H9 (cell line): Measurements from ENCODE around the gene ABHD16B. TPM values are rescaled to one million over a fixed set of nuclear protein-coding genes. Genes with fewer than 3 reads are reported as not detected.

ENCODE experiments used
- DNase-seq: peaks from one replicate; pipeline ENCODE4 v3.0.0-alpha.2; 2017
- H2AFZ ChIP-seq: one replicate; pipeline ENCODE4 v1.6.1; 2013; ENCODE audit warnings: mild to moderate bottlenecking, low read length, control low read depth, moderate library complexity
- H2AK5ac ChIP-seq: 2 replicates; pipeline ENCODE4 v1.6.1; 2013; ENCODE audit warnings: low read length, control low read depth, mixed read lengths; ENCODE audit not compliant: insufficient read length
- H2BK120ac ChIP-seq: one replicate; pipeline ENCODE4 v1.6.1; 2013; ENCODE audit warnings: low read depth, mild to moderate bottlenecking, low read length, control low read depth, inconsistent platforms; ENCODE audit not compliant: poor library complexity, severe bottlenecking
- H2BK12ac ChIP-seq: 2 replicates; pipeline ENCODE4 v1.6.1; 2013; ENCODE audit warnings: low read length, control low read depth, mixed read lengths, low read depth; ENCODE audit not compliant: insufficient read length
- H2BK15ac ChIP-seq: 2 replicates; pipeline ENCODE4 v1.6.1; 2013; ENCODE audit warnings: low read depth, low read length, control low read depth
- H2BK20ac ChIP-seq: one replicate; pipeline ENCODE4 v1.6.1; 2013; ENCODE audit warnings: low read depth, mild to moderate bottlenecking, low read length, control low read depth, inconsistent platforms; ENCODE audit not compliant: poor library complexity, severe bottlenecking
- H2BK5ac ChIP-seq: 2 replicates; pipeline ENCODE4 v1.6.1; 2013; ENCODE audit warnings: low read length, control low read depth, mixed read lengths; ENCODE audit not compliant: insufficient read length
- H3K14ac ChIP-seq: 2 replicates; pipeline ENCODE4 v1.6.1; 2013; ENCODE audit warnings: low read length, control low read depth; ENCODE audit not compliant: insufficient read depth
- H3K18ac ChIP-seq: 2 replicates; pipeline ENCODE4 v1.6.1; 2013; ENCODE audit warnings: low read depth, mild to moderate bottlenecking, mixed read lengths, low read length, control low read depth; ENCODE audit not compliant: insufficient read length
- H3K23ac ChIP-seq: 2 replicates; pipeline ENCODE4 v1.6.1; 2013; ENCODE audit warnings: low read length, control low read depth, mixed read lengths, low read depth; ENCODE audit not compliant: insufficient read length
- H3K23me2 ChIP-seq: 2 replicates; pipeline ENCODE4 v1.6.1; 2013; ENCODE audit warnings: low read depth, mild to moderate bottlenecking, mixed read lengths, low read length, control low read depth; ENCODE audit not compliant: insufficient read length, poor library complexity, severe bottlenecking
- H3K27ac ChIP-seq: 2 replicates; pipeline ENCODE4 v1.5.1; 2013; ENCODE audit warnings: low read length, control low read depth, mixed read lengths, low read depth; ENCODE audit not compliant: insufficient read length
- H3K27me3 ChIP-seq: 2 replicates; pipeline ENCODE4 v1.6.1; 2013; ENCODE audit warnings: low read length, control low read depth, inconsistent platforms; ENCODE audit not compliant: insufficient read depth
- H3K4ac ChIP-seq: 2 replicates; pipeline ENCODE4 v1.6.1; 2013; ENCODE audit warnings: low read depth, mild to moderate bottlenecking, control low read depth, inconsistent platforms, low read length, moderate library complexity
- H3K4me1 ChIP-seq: 2 replicates; pipeline ENCODE4 v1.6.1; 2013; ENCODE audit warnings: low read length, control low read depth, inconsistent platforms; ENCODE audit not compliant: insufficient read depth
- H3K4me2 ChIP-seq: 2 replicates; pipeline ENCODE4 v1.6.1; 2013; ENCODE audit warnings: low read length, control low read depth, mixed read lengths; ENCODE audit not compliant: insufficient read length, insufficient read depth
- H3K56ac ChIP-seq: 2 replicates; pipeline ENCODE4 v1.6.1; 2013; ENCODE audit warnings: low read depth, mild to moderate bottlenecking, mixed read lengths, low read length, control low read depth; ENCODE audit not compliant: insufficient read length
- H3K79me1 ChIP-seq: 2 replicates; pipeline ENCODE4 v1.6.1; 2013; ENCODE audit warnings: low read depth, mild to moderate bottlenecking, moderate library complexity, low read length, control low read depth, inconsistent platforms; ENCODE audit not compliant: insufficient read depth, poor library complexity, severe bottlenecking
- H3K79me2 ChIP-seq: 2 replicates; pipeline ENCODE4 v1.6.1; 2013; ENCODE audit warnings: low read length, control low read depth, inconsistent platforms; ENCODE audit not compliant: insufficient read depth
- H3K9ac ChIP-seq: 2 replicates; pipeline ENCODE4 v1.6.1; 2013; ENCODE audit warnings: low read length, control low read depth, mixed read lengths; ENCODE audit not compliant: insufficient read length; ENCODE audit errors: extremely low read depth
- H3K9me3 ChIP-seq: one replicate; pipeline ENCODE4 v1.6.1; 2013; ENCODE audit warnings: low read depth, low read length, inconsistent platforms; ENCODE audit not compliant: control insufficient read depth
- H3T11ph ChIP-seq: one replicate; pipeline ENCODE4 v1.6.1; 2013; ENCODE audit warnings: mild to moderate bottlenecking, low read length, control low read depth, inconsistent platforms
- H4K20me1 ChIP-seq: one replicate; pipeline ENCODE4 v1.6.1; 2013; ENCODE audit not compliant: control insufficient read depth, insufficient read length, insufficient read depth
- H4K5ac ChIP-seq: 2 replicates; pipeline ENCODE4 v1.6.1; 2013; ENCODE audit warnings: low read depth, mild to moderate bottlenecking, mixed read lengths, low read length, control low read depth; ENCODE audit not compliant: insufficient read length
- H4K8ac ChIP-seq: replicated peaks from 2 replicates; pipeline ENCODE4 v1.6.1; 2013; ENCODE audit warnings: low read length, control low read depth, mixed read lengths, low read depth; ENCODE audit not compliant: insufficient read length
- H4K91ac ChIP-seq: 2 replicates; pipeline ENCODE4 v1.6.1; 2013; ENCODE audit warnings: low read depth, mild to moderate bottlenecking, moderate library complexity, mixed read lengths, low read length, control low read depth; ENCODE audit not compliant: insufficient read length
- H3K27ac Mint-ChIP-seq, 3 experiments: 2 replicates in 2 of 3; 3 replicates in 1 of 3; pipeline ENCODE4 v1.8.0; 2020 to 2021; ENCODE audit warnings: mixed read lengths in 3 of 3, mild to moderate bottlenecking in 1 of 3, moderate library complexity in 1 of 3
- H3K27me3 Mint-ChIP-seq: 2 replicates; pipeline ENCODE4 v1.8.0; 2021; ENCODE audit warnings: low read depth, mild to moderate bottlenecking, moderate library complexity, mixed read lengths
- H3K36me3 Mint-ChIP-seq, 3 experiments: 2 replicates in 2 of 3; 3 replicates in 1 of 3; pipeline ENCODE4 v1.8.0; 2020 to 2021; ENCODE audit warnings: low read depth in 3 of 3, mixed read lengths in 3 of 3; ENCODE audit not compliant: insufficient read depth in 1 of 3
- H3K4me1 Mint-ChIP-seq, 2 experiments: 2 replicates each; pipeline ENCODE4 v1.8.0; 2020; ENCODE audit warnings: mixed read lengths in 2 of 2
- H3K4me3 Mint-ChIP-seq, 2 experiments: 2 replicates in 1 of 2; 3 replicates in 1 of 2; pipeline ENCODE4 v1.8.0; 2020 to 2021; ENCODE audit warnings: mild to moderate bottlenecking in 2 of 2, mixed read lengths in 2 of 2, moderate library complexity in 1 of 2
- H3K9me3 Mint-ChIP-seq, 2 experiments: 2 replicates in 1 of 2; 3 replicates in 1 of 2; pipeline ENCODE4 v1.8.0; 2020; ENCODE audit warnings: mild to moderate bottlenecking in 2 of 2, mixed read lengths in 2 of 2, moderate library complexity in 1 of 2
- CTCF ChIP-seq: fragments of 200-600 bp; sonication (generic); conservative IDR thresholded peaks from 3 replicates; pipeline ENCODE4 v1.8.0; 2021; ENCODE audit warnings: antibody characterized with exemption, mild to moderate bottlenecking
- WGBS: extraction: QIAGEN DNeasy Blood & Tissue Kit; methylation state at CpG from one replicate; pipeline ENCODE4 v1.1.7; 2013; ENCODE audit warnings: missing lambda C conversion rate, low lambda C conversion rate, mixed read lengths; ENCODE audit not compliant: insufficient read length; ENCODE audit errors: extremely low coverage; 5-methylcytosine and 5-hydroxymethylcytosine counted together
- long read RNA-seq: library from polyadenylated mRNA; unstranded; transcript quantifications from one replicate; pipeline ENCODE4 v2.0.0, GENCODE V29; 2020
- total RNA-seq: library from RNA; stranded (reverse); gene quantifications from 2 replicates; pipeline ENCODE4 v1.2.1, GENCODE V29; 2021

The ABHD16B gene
- not detected in 2 replicates for total RNA-seq
- long read RNA-seq = 0 reads

- Histone ChIP-seq H3K79me2 (peaks cover 2% of the 10 kb centered on the region; the same call in 1 of the 2 replicates), H3K79me1 (no peaks in the 10 kb centered on the region), H4K5ac (no peak within 1 kb of the TSS), H3K4me2 (no peak within 1 kb of the TSS), H2BK5ac (no peak within 1 kb of the TSS), H3K9me3 (no peaks in the 10 kb centered on the region), H3K23me2 (peaks cover 3% of the 10 kb centered on the region), H3K18ac (no peak within 1 kb of the TSS), H3K9ac (no peak within 1 kb of the TSS), H2BK12ac (no peak within 1 kb of the TSS), H3K27me3 (no peaks in the 10 kb centered on the region), H2AK5ac (no peak within 1 kb of the TSS), H2AFZ (no peak within 1 kb of the TSS), H3K14ac (no peak within 1 kb of the TSS), H3T11ph (no peak within 1 kb of the TSS), H2BK120ac (no peak within 1 kb of the TSS), H3K23ac (no peak within 1 kb of the TSS), H3K56ac (no peak within 1 kb of the TSS), H2BK20ac (no peak within 1 kb of the TSS), H4K8ac (no peak within 1 kb of the TSS), H2BK15ac (no peak within 1 kb of the TSS), H4K20me1 (no peaks in the 10 kb centered on the region), H3K27ac (no peak within 1 kb of the TSS), H3K4ac (no peak within 1 kb of the TSS), H3K4me1 (peaks cover 2% of the 10 kb centered on the region; the same call in 1 of the 2 replicates), H4K91ac (no peak within 1 kb of the TSS)
- Mint-ChIP-seq H3K27ac (peak within 1 kb of the TSS in 2 of 3 experiments; percentile 82 to 92; a peak in 3 of 7 replicates), H3K27me3 (no peaks in the 10 kb centered on the region; the same call in 1 of the 2 replicates), H3K9me3 (0 out of 5 replicates have a peak, but pooled peaks cover 0 to 2% of the 10 kb centered on the region in 2 experiments), H3K4me1 (peaks cover 35 to 51% of the 10 kb centered on the region in 2 experiments), H3K36me3 (peaks cover 0 to 14% (median 9%) of the 10 kb centered on the region in 3 experiments; a peak in 6 of 7 replicates), H3K4me3 (0 out of 5 replicates have a peak within 1 kb of the TSS, but pooled peaks of 1 of the 2 experiments have one; percentile 26)
- WGBS = no CpG with 5 or more reads among the region's 59 CpGs
- no peak for DNase-seq
- TF ChIP-seq CTCF = no peak
Observed at GRCh38 chr20:63861365-63861934, at the start of gene ABHD16B. TSS of gene ABHD16B (plus strand) at chr20:63861498. CDS start at chr20:63861541, 43 bp downstream.
